Kidney tubule cell (primary cell): ENCODE measurements around the gene BTBD16.

Experiments
- DNase-seq: peaks from one replicate; pipeline ENCODE4 v3.0.0-alpha.2; 2018; ENCODE audit warnings: low spot score

BTBD16 gene

GRCh38 chr10:122311716-122312115 is 40.6 kb downstream of the BTBD16 start:
- no peak for DNase-seq

- DNase-seq = peak; percentile 23
These were observed 45.3 kb downstream of the BTBD16 start for GRCh38 chr10:122316224-122316884.

- no peak for DNase-seq
These were observed 50.9 kb downstream of the BTBD16 start for GRCh38 chr10:122321960-122322359.

- DNase-seq = no peak
These were observed 52.1 kb downstream of the BTBD16 start for GRCh38 chr10:122323189-122323588.

GRCh38 chr10:122323941-122324675 is 53.0 kb downstream of the BTBD16 start:
- DNase-seq = peak; percentile 75

- DNase-seq = no peak
These were observed 54.1 kb downstream of the BTBD16 start for GRCh38 chr10:122325235-122325634.

- DNase-seq = no peak
These were observed 55.3 kb downstream of the BTBD16 start for GRCh38 chr10:122326385-122326784.

- DNase-seq = no peak
These were observed 55.7 kb downstream of the BTBD16 start for GRCh38 chr10:122326806-122327205.

- no peak for DNase-seq
These were observed 56.4 kb downstream of the BTBD16 start for GRCh38 chr10:122327237-122328206.

- DNase-seq = no peak
These were observed 57.6 kb downstream of the BTBD16 start for GRCh38 chr10:122328676-122329075.

GRCh38 chr10:122329416-122329815 is 58.3 kb downstream of the BTBD16 start:
- no peak for DNase-seq

GRCh38 chr10:122331100-122331499 is 60.0 kb downstream of the BTBD16 start:
- DNase-seq = no peak

- DNase-seq = peak; percentile 95
These were observed 60.7 kb downstream of the BTBD16 start for GRCh38 chr10:122331615-122332446.

GRCh38 chr10:122333037-122333436 is 61.9 kb downstream of the BTBD16 start:
- peak; percentile 48 for DNase-seq

GRCh38 chr10:122336332-122336731 is 65.2 kb downstream of the BTBD16 start:
- DNase-seq = peak; percentile 34

- no peak for DNase-seq
These were observed 65.9 kb downstream of the BTBD16 start for GRCh38 chr10:122336961-122337360.

GRCh38 chr10:122338609-122339441 is 67.7 kb downstream of the BTBD16 start:
- DNase-seq = no peak

- peak; percentile 9 for DNase-seq
These were observed 70.2 kb downstream of the BTBD16 start for GRCh38 chr10:122341141-122341810.

- peak; percentile 61 for DNase-seq
These were observed 71.4 kb downstream of the BTBD16 start for GRCh38 chr10:122342293-122343134.
